HUES6 (cell line): ENCODE measurements around the gene IL13.

ENCODE experiments used
- H3K27ac ChIP-seq: 2 replicates; pipeline ENCODE4 v1.7.0; 2013; ENCODE audit warnings: low read depth, mild to moderate bottlenecking, low read length, inconsistent platforms
- H3K27me3 ChIP-seq: 2 replicates; pipeline ENCODE4 v1.6.1; 2013; ENCODE audit warnings: low read length; ENCODE audit not compliant: control insufficient read depth, insufficient read depth
- H3K36me3 ChIP-seq: 2 replicates; pipeline ENCODE4 v1.6.1; 2013; ENCODE audit warnings: low read length; ENCODE audit not compliant: control insufficient read depth, insufficient read depth
- H3K4me1 ChIP-seq: 2 replicates; pipeline ENCODE4 v1.6.1; 2013; ENCODE audit warnings: low read length; ENCODE audit not compliant: control insufficient read depth, insufficient read depth
- H3K4me3 ChIP-seq: 2 replicates; pipeline ENCODE4 v1.5.1; 2013; ENCODE audit warnings: low read depth, low read length
- H3K9ac ChIP-seq: one replicate; pipeline ENCODE4 v1.6.1; 2013; ENCODE audit warnings: mild to moderate bottlenecking, low read length
- H3K9me3 ChIP-seq: 2 replicates; pipeline ENCODE4 v1.6.1; 2013; ENCODE audit warnings: low read depth, low read length; ENCODE audit not compliant: control insufficient read depth, insufficient read depth

IL13 gene

GRCh38 chr5:132639706-132640130, 18.3 kb upstream of the IL13 start:
- Histone ChIP-seq H3K27me3 (no peaks in the 10 kb centered on the region), H3K9me3 (no peaks in the 10 kb centered on the region), H3K9ac (no peak overlapping the region), H3K4me1 (peaks cover 7% of the 10 kb centered on the region), H3K4me3 (no peak overlapping the region), H3K27ac (no peak overlapping the region), H3K36me3 (peaks cover 60% of the 10 kb centered on the region)

- Histone ChIP-seq H3K36me3 (peaks cover 56% of the 10 kb centered on the region), H3K9me3 (no peaks in the 10 kb centered on the region), H3K4me3 (no peak overlapping the region), H3K27me3 (no peaks in the 10 kb centered on the region), H3K27ac (no peak overlapping the region), H3K4me1 (peaks cover 7% of the 10 kb centered on the region), H3K9ac (no peak overlapping the region)
Observed at GRCh38 chr5:132640613-132641012, 17.4 kb upstream of the IL13 start.

- Histone ChIP-seq H3K27ac (no peak overlapping the region), H3K9ac (no peak overlapping the region), H3K9me3 (no peaks in the 10 kb centered on the region), H3K27me3 (no peaks in the 10 kb centered on the region), H3K4me3 (no peak overlapping the region), H3K4me1 (peaks cover 7% of the 10 kb centered on the region), H3K36me3 (peaks cover 56% of the 10 kb centered on the region)
Observed at GRCh38 chr5:132641241-132641723, 16.7 kb upstream of the IL13 start.

- Histone ChIP-seq H3K9ac (no peak overlapping the region), H3K9me3 (no peaks in the 10 kb centered on the region; the same call in 1 of the 2 replicates), H3K4me1 (peaks cover 7% of the 10 kb centered on the region), H3K27ac (no peak overlapping the region), H3K4me3 (no peak overlapping the region), H3K27me3 (no peaks in the 10 kb centered on the region), H3K36me3 (peaks cover 56% of the 10 kb centered on the region)
Observed at GRCh38 chr5:132641841-132642240, 16.1 kb upstream of the IL13 start.

GRCh38 chr5:132644177-132644576, 13.8 kb upstream of the IL13 start:
- peaks cover 7% of the 10 kb centered on the region for H3K4me1 ChIP-seq
- H3K36me3 ChIP-seq, result peaks cover 39% of the 10 kb centered on the region
- no peak overlapping the region for H3K9ac ChIP-seq
- H3K27ac ChIP-seq, result no peak overlapping the region
- H3K27me3 ChIP-seq, result no peaks in the 10 kb centered on the region
- H3K4me3 ChIP-seq, result no peak overlapping the region
- peaks cover 13% of the 10 kb centered on the region for H3K9me3 ChIP-seq

- peaks cover 13% of the 10 kb centered on the region for H3K9me3 ChIP-seq
- peaks cover 16% of the 10 kb centered on the region for H3K36me3 ChIP-seq
- H3K9ac ChIP-seq, result no peak overlapping the region
- H3K27ac ChIP-seq, result no peak overlapping the region
- peaks cover 7% of the 10 kb centered on the region for H3K4me1 ChIP-seq
- no peak overlapping the region for H3K4me3 ChIP-seq
- H3K27me3 ChIP-seq, result no peaks in the 10 kb centered on the region
Observed at GRCh38 chr5:132646583-132647266, 11.2 kb upstream of the IL13 start.

- Histone ChIP-seq H3K36me3 (peaks cover 9% of the 10 kb centered on the region), H3K9ac (no peak overlapping the region), H3K9me3 (peaks cover 13% of the 10 kb centered on the region), H3K4me1 (peaks cover 7% of the 10 kb centered on the region), H3K27me3 (no peaks in the 10 kb centered on the region), H3K27ac (no peak overlapping the region), H3K4me3 (no peak overlapping the region)
Observed at GRCh38 chr5:132647473-132647872, 10.5 kb upstream of the IL13 start.

GRCh38 chr5:132648355-132648754, 9.6 kb upstream of the IL13 start:
- Histone ChIP-seq H3K9ac (no peak overlapping the region), H3K4me1 (peaks cover 7% of the 10 kb centered on the region), H3K27me3 (peaks cover under 1% of the 10 kb centered on the region; the same call in 1 of the 2 replicates), H3K9me3 (peaks cover 13% of the 10 kb centered on the region), H3K36me3 (0 out of 2 replicates have a peak, but pooled peaks cover under 1% of the 10 kb centered on the region), H3K27ac (no peak overlapping the region), H3K4me3 (no peak overlapping the region)

GRCh38 chr5:132651838-132652469, 6.0 kb upstream of the IL13 start:
- no peaks in the 10 kb centered on the region for H3K36me3 ChIP-seq
- no peak overlapping the region for H3K27ac ChIP-seq
- peaks cover 35% of the 10 kb centered on the region for H3K27me3 ChIP-seq

GRCh38 chr5:132653716-132654115, 4.3 kb upstream of the IL13 start:
- peaks cover under 1% of the 10 kb centered on the region; the same call in 1 of the 2 replicates for H3K9me3 ChIP-seq
- H3K4me1 ChIP-seq, result no peaks in the 10 kb centered on the region
- no peak overlapping the region for H3K27ac ChIP-seq
- H3K36me3 ChIP-seq, result no peaks in the 10 kb centered on the region
- peaks cover 50% of the 10 kb centered on the region for H3K27me3 ChIP-seq
- no peak overlapping the region for H3K9ac ChIP-seq
- H3K4me3 ChIP-seq, result no peak overlapping the region

More at GRCh38 chr5:132651838-132652469, 6.0 kb upstream of the IL13 start:
- no peak overlapping the region for H3K4me3 ChIP-seq
- H3K4me1 ChIP-seq, result no peaks in the 10 kb centered on the region
- H3K9ac ChIP-seq, result no peak overlapping the region
- peaks cover 13% of the 10 kb centered on the region for H3K9me3 ChIP-seq
